Thoracic aorta (tissue), 2 donors: ENCODE measurements around the gene PCDHGC4. TPM values are rescaled to one million over a fixed set of nuclear protein-coding genes. Genes with fewer than 3 reads are reported as not detected.

ENCODE experiments used
- ATAC-seq: fragments of 150-250 bp; one replicate; pipeline ENCODE4 v1.8.0; 2017; ENCODE audit warnings: low read depth; ENCODE audit not compliant: insufficient number of reproducible peaks, low FRiP score
- DNase-seq: peaks from one replicate; pipeline ENCODE4 v3.0.0-alpha.2; 2020; ENCODE audit warnings: low spot score
- H3K27ac ChIP-seq, 2 donors: fragments of 200-600 bp; sonication (generic); 1 replicate in 1 of 2; 2 replicates in 1 of 2; pipeline ENCODE4 v1.5.1; 2016; ENCODE audit warnings: mild to moderate bottlenecking in 2 of 2, moderate library complexity in 2 of 2
- H3K27me3 ChIP-seq: fragments of 200-600 bp; sonication (generic); replicated peaks from 2 replicates; pipeline ENCODE4 v1.6.0; 2016; ENCODE audit warnings: mild to moderate bottlenecking; ENCODE audit not compliant: insufficient read depth
- H3K36me3 ChIP-seq: fragments of 200-600 bp; sonication (generic); one replicate; pipeline ENCODE4 v1.5.1; 2016
- H3K4me1 ChIP-seq, 2 donors: fragments of 200-600 bp; sonication (generic); 1 replicate in 1 of 2; 2 replicates in 1 of 2; pipeline versions ENCODE4 v1.5.1 to v1.6.0; 2016; ENCODE audit warnings: low read depth in 2 of 2, mild to moderate bottlenecking in 1 of 2; ENCODE audit not compliant: control insufficient read depth in 1 of 2
- H3K4me3 ChIP-seq: fragments of 200-600 bp; sonication (generic); 2 replicates; pipeline ENCODE4 v1.5.1; 2016; ENCODE audit warnings: mild to moderate bottlenecking
- H3K9me3 ChIP-seq: fragments of 200-600 bp; sonication (generic); 2 replicates; pipeline ENCODE4 v1.5.1; 2016
- CTCF ChIP-seq: fragments of 200-600 bp; sonication (generic); IDR thresholded peaks from one replicate; pipeline ENCODE4 v1.5.1; 2019; ENCODE audit warnings: antibody characterized with exemption
- total RNA-seq, 2 donors: library from RNA; depleted of rRNA; stranded (reverse); fragments of >200 nt; gene quantifications; one replicate each; pipeline versions ENCODE4 v1.1.0 to v1.2.3, GENCODE V29; 2016

PCDHGC4 gene
- total RNA-seq, 2 donors from 2014 or later: 6.4 to 7.9 TPM

DNA sequence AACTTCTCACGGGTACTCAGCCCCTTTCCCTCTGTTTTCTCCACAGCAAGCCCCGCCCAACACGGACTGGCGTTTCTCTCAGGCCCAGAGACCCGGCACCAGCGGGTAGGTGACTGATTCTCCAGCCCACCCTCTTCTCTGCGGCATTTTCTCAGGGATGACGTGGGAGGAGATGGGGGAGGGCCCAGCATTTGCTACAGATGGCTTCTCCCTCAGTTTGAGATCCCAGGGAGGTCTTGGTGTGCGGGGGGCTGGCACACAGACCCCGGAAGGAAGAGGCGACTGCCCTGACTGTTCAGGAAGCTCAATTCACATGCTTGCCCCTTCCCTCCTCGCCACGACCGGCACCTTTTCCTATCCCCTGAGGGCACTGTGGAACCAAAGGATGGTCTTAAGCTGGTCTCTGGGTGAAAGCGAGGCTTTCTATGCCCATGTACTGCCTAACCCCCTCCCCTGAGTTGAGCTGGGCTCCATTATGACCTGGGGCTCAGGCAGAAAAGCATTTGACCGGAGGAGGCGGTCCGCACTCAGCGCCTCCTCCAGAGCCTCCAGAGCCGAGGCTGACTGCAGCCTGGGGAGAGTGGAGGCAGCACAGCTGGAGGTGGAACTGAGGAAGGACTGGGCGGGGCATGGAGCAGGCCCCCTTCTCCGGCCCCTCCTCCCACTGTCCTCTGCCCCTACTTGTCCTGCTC lies 10.1 kb downstream of the PCDHGC4 start:
- H3K9me3 ChIP-seq: no peaks in the 10 kb centered on the region
- ATAC-seq (no peak), DNase-seq (no peak)
- peak overlapping the region; percentile 10 for H3K4me3 ChIP-seq
- peaks cover 9 to 32% of the 10 kb centered on the region in 2 donors for H3K4me1 ChIP-seq
- no peak overlapping the region for H3K27ac ChIP-seq
- no peak for TF ChIP-seq CTCF
- H3K27me3 ChIP-seq: no peaks in the 10 kb centered on the region
- peaks cover 4% of the 10 kb centered on the region for H3K36me3 ChIP-seq

DNA sequence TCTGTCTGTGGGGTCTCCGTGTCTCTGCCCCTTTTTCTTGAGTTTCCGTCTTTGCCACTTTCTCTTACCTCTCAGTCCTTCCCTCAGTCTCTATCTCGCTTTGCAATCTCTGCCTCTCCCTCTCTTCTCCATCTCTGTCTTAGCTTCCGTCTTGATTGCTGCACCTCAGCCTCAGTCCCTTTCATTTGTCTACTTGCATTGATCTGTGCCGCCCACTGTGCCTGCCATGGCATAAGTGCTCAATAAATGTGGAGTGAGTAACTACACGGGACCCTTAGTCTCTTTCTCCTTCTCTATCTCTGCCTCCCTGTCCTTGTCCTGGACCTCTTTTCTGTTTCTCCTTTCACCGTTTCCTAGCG lies 10.6 kb downstream of the PCDHGC4 start:
- TF ChIP-seq CTCF: no peak
- Histone ChIP-seq H3K27ac (no peak overlapping the region), H3K9me3 (no peaks in the 10 kb centered on the region), H3K4me3 (no peak overlapping the region), H3K27me3 (no peaks in the 10 kb centered on the region), H3K36me3 (peaks cover 4% of the 10 kb centered on the region), H3K4me1 (peaks cover 9 to 29% of the 10 kb centered on the region in 2 donors)
- no peak for DNase-seq
- ATAC-seq: no peak

DNA sequence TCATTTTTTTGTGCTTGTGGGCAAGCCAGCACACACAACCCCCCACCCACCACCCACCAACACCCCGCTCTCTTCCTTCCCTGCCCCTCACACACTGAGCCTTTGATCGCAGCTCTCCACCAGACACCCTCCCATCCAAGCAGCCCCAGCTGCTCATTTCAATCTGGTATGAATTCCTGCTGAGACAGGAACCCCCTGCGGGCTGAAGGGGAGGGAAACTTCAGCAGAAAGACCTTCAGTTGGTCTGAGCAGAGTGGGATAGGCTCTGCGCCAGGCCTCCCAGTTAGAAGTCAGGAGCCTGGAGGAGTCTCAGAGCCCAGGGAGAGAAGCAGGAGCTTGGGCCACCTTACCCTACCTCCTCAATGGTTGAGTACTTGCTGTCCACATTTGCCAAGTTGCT lies 11.2 kb downstream of the PCDHGC4 start:
- Histone ChIP-seq H3K9me3 (no peaks in the 10 kb centered on the region), H3K4me1 (peaks cover 9 to 29% of the 10 kb centered on the region in 2 donors), H3K27ac (no peak overlapping the region), H3K4me3 (no peak overlapping the region), H3K36me3 (peaks cover 4% of the 10 kb centered on the region), H3K27me3 (no peaks in the 10 kb centered on the region)
- DNase-seq (no peak), ATAC-seq (no peak)
- TF ChIP-seq CTCF: no peak

DNA sequence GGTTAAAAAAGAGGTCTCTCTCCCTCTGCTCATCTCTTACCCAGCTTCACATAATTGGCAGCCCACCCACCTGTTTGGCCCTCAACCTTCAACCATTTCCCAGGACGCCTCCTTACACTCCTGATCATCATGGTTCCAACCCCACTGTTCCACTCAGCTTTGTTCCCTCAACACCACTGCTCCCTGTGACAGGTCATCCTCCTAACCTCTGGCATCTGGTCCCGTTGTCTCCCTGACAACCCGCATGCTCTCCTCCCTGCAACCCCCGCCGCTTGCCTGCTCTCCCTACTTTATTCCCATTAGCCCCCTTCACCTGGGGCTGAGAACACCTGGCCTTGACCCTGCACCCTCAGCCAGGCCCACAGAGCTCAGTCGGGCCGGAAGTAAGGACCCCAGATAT lies 16.9 kb downstream of the PCDHGC4 start:
- DNase-seq (no peak), ATAC-seq (no peak)
- no peak for TF ChIP-seq CTCF
- Histone ChIP-seq H3K9me3 (no peaks in the 10 kb centered on the region), H3K27ac (no peak overlapping the region), H3K4me1 (peaks cover 0 to 11% of the 10 kb centered on the region in 2 donors), H3K4me3 (no peak overlapping the region), H3K27me3 (no peaks in the 10 kb centered on the region), H3K36me3 (peaks cover 6% of the 10 kb centered on the region)

GRCh38 chr5:141503681-141504080 lies 18.9 kb downstream of the PCDHGC4 start:
- TF ChIP-seq CTCF: no peak
- no peak for ATAC-seq

More at GRCh38 chr5:141503681-141504080, 18.9 kb downstream of the PCDHGC4 start:
- peak overlapping the region in 1 of 2 donors; percentile 44 for H3K27ac ChIP-seq
- H3K36me3 ChIP-seq: peaks cover 6% of the 10 kb centered on the region
- no peak overlapping the region for H3K4me3 ChIP-seq
- no peaks in the 10 kb centered on the region for H3K27me3 ChIP-seq
- H3K9me3 ChIP-seq: no peaks in the 10 kb centered on the region
- peaks cover 18 to 30% of the 10 kb centered on the region in 2 donors for H3K4me1 ChIP-seq
- DNase-seq: no peak
